Measurements from ENCODE around the gene GALM. TPM values are rescaled to one million over a fixed set of nuclear protein-coding genes. Genes with fewer than 3 reads are reported as not detected.

GALM gene
- total and polyA plus RNA-seq, 2 of the 13 experiments (the other 11 are each of a cell fraction or from before 2014, with no cell fraction given) = 65.5 to 90.0 TPM

- TF ChIP-seq POLR2G (IDR thresholded peaks at IDR 0.05; ENCODE audit: low read depth, low read length) (peak; percentile 5; the same call in 1 of the 2 replicates), ZMYM2 (CRISPR knock-in tag; IDR thresholded peaks at IDR 0.05) (0 out of 2 replicates have a peak, but pooled peaks have one; percentile 49), PAWR (CRISPR knock-in tag; IDR thresholded peaks at IDR 0.05; ENCODE audit: borderline replicate concordance) (no peak), ZNF576 (CRISPR knock-in tag; IDR thresholded peaks at IDR 0.05) (no peak), MTA1 (CRISPR knock-in tag; IDR thresholded peaks at IDR 0.05; ENCODE audit: borderline replicate concordance) (no peak), SRSF4 (IDR thresholded peaks at IDR 0.05; ENCODE audit: low read depth, low read length, poor library complexity, severe bottlenecking) (no peak), ZNF275 (CRISPR knock-in tag; IDR thresholded peaks at IDR 0.05; ENCODE audit: borderline replicate concordance) (no peak), ZNF556 (CRISPR knock-in tag; IDR thresholded peaks at IDR 0.05; ENCODE audit: borderline replicate concordance) (no peak), ZNF414 (CRISPR knock-in tag; IDR thresholded peaks at IDR 0.05) (no peak), HNF1B (CRISPR knock-in tag; IDR thresholded peaks at IDR 0.05) (0 out of 2 replicates have a peak, but pooled peaks have one; percentile 3), WIZ (CRISPR knock-in tag; IDR thresholded peaks at IDR 0.05) (peak; percentile 14; the same call in 1 of the 2 replicates), NFRKB (IDR thresholded peaks at IDR 0.05) (no peak), IKZF4 (CRISPR knock-in tag; IDR thresholded peaks at IDR 0.05; ENCODE audit: borderline replicate concordance, low read depth, not compliant biosample characterization) (no peak), CENPX (CRISPR knock-in tag; IDR thresholded peaks at IDR 0.05) (no peak), ZSCAN12 (CRISPR knock-in tag; IDR thresholded peaks at IDR 0.05) (no peak), ZNF772 (CRISPR knock-in tag; IDR thresholded peaks at IDR 0.05) (no peak), ZFP62 (CRISPR knock-in tag; IDR thresholded peaks at IDR 0.05) (no peak), PCBP2 (optimal IDR thresholded peaks at IDR 0.05; ENCODE audit: low read depth, low read length, poor library complexity, severe bottlenecking) (no peak), JDP2 (CRISPR knock-in tag; IDR thresholded peaks at IDR 0.05; ENCODE audit: borderline replicate concordance) (no peak), NR2F2 (IDR thresholded peaks at IDR 0.05; ENCODE audit: borderline replicate concordance, low read depth) (no peak), ZNF33B (CRISPR knock-in tag; IDR thresholded peaks at IDR 0.05) (no peak), ZNF292 (CRISPR knock-in tag; IDR thresholded peaks at IDR 0.05; ENCODE audit: borderline replicate concordance, low read depth) (0 out of 2 replicates have a peak, but pooled peaks have one; percentile 15), PRPF4 (IDR thresholded peaks at IDR 0.05; ENCODE audit: low read depth, low read length, poor library complexity, severe bottlenecking) (no peak)
Measured at GRCh38 chr2:38654528-38655381, 11.2 kb upstream of the GALM start (continued).

Data from HepG2 (cell line).